WTC11 (cell line): ENCODE measurements around the gene LOC101059915.

Experiments used
- ATF3 ChIP-seq: sonication (generic); formaldehyde crosslinking; conservative IDR thresholded peaks from 2 replicates; pipeline ENCODE4 v1.8.1; 2022; ENCODE audit warnings: mild to moderate bottlenecking, missing genetic modification reagents
- CREB1 ChIP-seq: sonication (generic); formaldehyde crosslinking; IDR thresholded peaks from 2 replicates; pipeline ENCODE4 v1.8.0; 2023; ENCODE audit warnings: mild to moderate bottlenecking, missing genetic modification reagents
- IRF2 ChIP-seq: sonication (generic); formaldehyde crosslinking; IDR thresholded peaks from 2 replicates; pipeline ENCODE4 v1.8.0; 2022; ENCODE audit warnings: low read depth, missing genetic modification reagents, borderline replicate concordance
- JUN ChIP-seq: sonication (generic); formaldehyde crosslinking; IDR thresholded peaks from 2 replicates; pipeline ENCODE4 v1.8.0; 2023; ENCODE audit warnings: mild to moderate bottlenecking, missing genetic modification reagents
- MXD4 ChIP-seq: fragments of 250-450 bp; sonication (Bioruptor Pico); IDR thresholded peaks from 2 replicates; pipeline ENCODE4 v1.8.0; 2021; ENCODE audit warnings: mild to moderate bottlenecking, moderate library complexity, borderline replicate concordance
- NFE2L1 ChIP-seq: sonication (generic); formaldehyde crosslinking; IDR thresholded peaks from 2 replicates; pipeline ENCODE4 v1.8.1; 2023; ENCODE audit warnings: missing genetic modification reagents
- NFYB ChIP-seq: sonication (generic); formaldehyde crosslinking; conservative IDR thresholded peaks from 2 replicates; pipeline ENCODE4 v1.8.0; 2022; ENCODE audit warnings: low read depth, missing genetic modification reagents
- NR2C2 ChIP-seq: sonication (generic); formaldehyde crosslinking; IDR thresholded peaks from 2 replicates; pipeline ENCODE4 v1.8.0; 2022; ENCODE audit warnings: mild to moderate bottlenecking, missing genetic modification reagents
- ZNF281 ChIP-seq: sonication (generic); formaldehyde crosslinking; IDR thresholded peaks from 2 replicates; pipeline ENCODE4 v1.8.0; 2023; ENCODE audit warnings: mild to moderate bottlenecking, missing genetic modification reagents
- ZNF396 ChIP-seq: fragments of 250-450 bp; sonication (Bioruptor Pico); IDR thresholded peaks from 2 replicates; pipeline ENCODE4 v1.8.0; 2021; ENCODE audit warnings: mild to moderate bottlenecking, moderate library complexity, borderline replicate concordance
- TF ChIP-seq, protein P1 (sequence below): fragments of 200-600 bp; IDR thresholded peaks from 2 replicates; pipeline ENCODE4 v1.8.0; 2022; ENCODE audit warnings: antibody characterized with exemption
- TF ChIP-seq, protein P2 (sequence below): sonication (generic); formaldehyde crosslinking; IDR thresholded peaks from 2 replicates; pipeline ENCODE4 v1.8.1; 2023; ENCODE audit warnings: mild to moderate bottlenecking, missing genetic modification reagents, moderate library complexity
- TF ChIP-seq, protein P3 (sequence below): sonication (generic); formaldehyde crosslinking; IDR thresholded peaks from 2 replicates; pipeline ENCODE4 v1.8.1; 2022; ENCODE audit warnings: low read depth, mild to moderate bottlenecking, moderate library complexity, missing genetic modification reagents, borderline replicate concordance
- TF ChIP-seq, protein P4 (sequence below): sonication (generic); formaldehyde crosslinking; IDR thresholded peaks from 2 replicates; pipeline ENCODE4 v1.8.1; 2022; ENCODE audit warnings: mild to moderate bottlenecking, moderate library complexity, missing genetic modification reagents

DNA sequence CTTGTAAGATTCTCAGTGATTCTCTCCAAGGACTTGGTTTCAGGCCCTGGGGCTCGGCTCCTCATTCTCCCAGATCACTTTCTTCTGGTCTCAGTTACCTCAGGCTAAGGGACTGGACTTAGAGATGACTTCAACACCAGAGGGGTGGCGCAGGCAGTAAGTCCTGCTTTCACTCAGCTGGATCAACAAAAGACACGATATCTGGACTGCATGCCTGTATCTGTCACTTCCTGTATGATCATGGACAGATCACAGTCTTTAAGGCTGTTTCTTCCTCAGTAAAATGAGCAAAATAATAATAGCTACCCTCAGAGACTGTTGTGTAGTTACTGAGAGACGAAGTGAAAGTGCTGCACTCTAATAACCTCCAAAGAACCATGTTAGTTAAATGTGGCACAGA, 29.5 kb upstream of the LOC101059915 start:
- TF ChIP-seq JUN, result no peak
- no peak for TF ChIP-seq NR2C2 (CRISPR knock-in tag)
- TF ChIP-seq, protein P1, sequence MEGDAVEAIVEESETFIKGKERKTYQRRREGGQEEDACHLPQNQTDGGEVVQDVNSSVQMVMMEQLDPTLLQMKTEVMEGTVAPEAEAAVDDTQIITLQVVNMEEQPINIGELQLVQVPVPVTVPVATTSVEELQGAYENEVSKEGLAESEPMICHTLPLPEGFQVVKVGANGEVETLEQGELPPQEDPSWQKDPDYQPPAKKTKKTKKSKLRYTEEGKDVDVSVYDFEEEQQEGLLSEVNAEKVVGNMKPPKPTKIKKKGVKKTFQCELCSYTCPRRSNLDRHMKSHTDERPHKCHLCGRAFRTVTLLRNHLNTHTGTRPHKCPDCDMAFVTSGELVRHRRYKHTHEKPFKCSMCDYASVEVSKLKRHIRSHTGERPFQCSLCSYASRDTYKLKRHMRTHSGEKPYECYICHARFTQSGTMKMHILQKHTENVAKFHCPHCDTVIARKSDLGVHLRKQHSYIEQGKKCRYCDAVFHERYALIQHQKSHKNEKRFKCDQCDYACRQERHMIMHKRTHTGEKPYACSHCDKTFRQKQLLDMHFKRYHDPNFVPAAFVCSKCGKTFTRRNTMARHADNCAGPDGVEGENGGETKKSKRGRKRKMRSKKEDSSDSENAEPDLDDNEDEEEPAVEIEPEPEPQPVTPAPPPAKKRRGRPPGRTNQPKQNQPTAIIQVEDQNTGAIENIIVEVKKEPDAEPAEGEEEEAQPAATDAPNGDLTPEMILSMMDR, result no peak
- no peak for TF ChIP-seq MXD4 (CRISPR knock-in tag)
- TF ChIP-seq, protein P2, sequence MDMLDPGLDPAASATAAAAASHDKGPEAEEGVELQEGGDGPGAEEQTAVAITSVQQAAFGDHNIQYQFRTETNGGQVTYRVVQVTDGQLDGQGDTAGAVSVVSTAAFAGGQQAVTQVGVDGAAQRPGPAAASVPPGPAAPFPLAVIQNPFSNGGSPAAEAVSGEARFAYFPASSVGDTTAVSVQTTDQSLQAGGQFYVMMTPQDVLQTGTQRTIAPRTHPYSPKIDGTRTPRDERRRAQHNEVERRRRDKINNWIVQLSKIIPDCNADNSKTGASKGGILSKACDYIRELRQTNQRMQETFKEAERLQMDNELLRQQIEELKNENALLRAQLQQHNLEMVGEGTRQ (CRISPR knock-in tag), result no peak
- no peak for TF ChIP-seq CREB1
- TF ChIP-seq, protein P3, sequence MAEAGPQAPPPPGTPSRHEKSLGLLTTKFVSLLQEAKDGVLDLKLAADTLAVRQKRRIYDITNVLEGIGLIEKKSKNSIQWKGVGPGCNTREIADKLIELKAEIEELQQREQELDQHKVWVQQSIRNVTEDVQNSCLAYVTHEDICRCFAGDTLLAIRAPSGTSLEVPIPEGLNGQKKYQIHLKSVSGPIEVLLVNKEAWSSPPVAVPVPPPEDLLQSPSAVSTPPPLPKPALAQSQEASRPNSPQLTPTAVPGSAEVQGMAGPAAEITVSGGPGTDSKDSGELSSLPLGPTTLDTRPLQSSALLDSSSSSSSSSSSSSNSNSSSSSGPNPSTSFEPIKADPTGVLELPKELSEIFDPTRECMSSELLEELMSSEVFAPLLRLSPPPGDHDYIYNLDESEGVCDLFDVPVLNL (CRISPR knock-in tag), result no peak
- TF ChIP-seq NFE2L1 (CRISPR knock-in tag), result no peak
- TF ChIP-seq, protein P4, sequence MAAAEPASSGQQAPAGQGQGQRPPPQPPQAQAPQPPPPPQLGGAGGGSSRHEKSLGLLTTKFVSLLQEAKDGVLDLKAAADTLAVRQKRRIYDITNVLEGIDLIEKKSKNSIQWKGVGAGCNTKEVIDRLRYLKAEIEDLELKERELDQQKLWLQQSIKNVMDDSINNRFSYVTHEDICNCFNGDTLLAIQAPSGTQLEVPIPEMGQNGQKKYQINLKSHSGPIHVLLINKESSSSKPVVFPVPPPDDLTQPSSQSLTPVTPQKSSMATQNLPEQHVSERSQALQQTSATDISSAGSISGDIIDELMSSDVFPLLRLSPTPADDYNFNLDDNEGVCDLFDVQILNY (CRISPR knock-in tag), result no peak
- TF ChIP-seq NFYB (CRISPR knock-in tag), result no peak
- no peak for TF ChIP-seq ATF3 (CRISPR knock-in tag)
- TF ChIP-seq IRF2, result no peak
- no peak for TF ChIP-seq ZNF281 (CRISPR knock-in tag)
- no peak for TF ChIP-seq ZNF396 (CRISPR knock-in tag)
